Measurements from ENCODE around the gene FST. TPM values are rescaled to one million over a fixed set of nuclear protein-coding genes. Genes with fewer than 3 reads are reported as not detected.

The FST gene
- total and polyA plus RNA-seq, 2 donors (not counting 1 experiment from before 2014, with no cell fraction given), result 759 to 1,058 TPM

- peaks cover 13% of the 10 kb centered on the region for H3K36me3 ChIP-seq (ENCODE audit: control insufficient read depth, insufficient read depth, low read length)
- peaks cover 2% of the 10 kb centered on the region for H4K20me1 ChIP-seq (ENCODE audit: control insufficient read depth, extremely low read depth, insufficient read depth, low read length)
- TF ChIP-seq EZH2 (IDR thresholded peaks at IDR 0.05; ENCODE audit: low read length, missing control alignments), result no peak
- TF ChIP-seq, protein P1, sequence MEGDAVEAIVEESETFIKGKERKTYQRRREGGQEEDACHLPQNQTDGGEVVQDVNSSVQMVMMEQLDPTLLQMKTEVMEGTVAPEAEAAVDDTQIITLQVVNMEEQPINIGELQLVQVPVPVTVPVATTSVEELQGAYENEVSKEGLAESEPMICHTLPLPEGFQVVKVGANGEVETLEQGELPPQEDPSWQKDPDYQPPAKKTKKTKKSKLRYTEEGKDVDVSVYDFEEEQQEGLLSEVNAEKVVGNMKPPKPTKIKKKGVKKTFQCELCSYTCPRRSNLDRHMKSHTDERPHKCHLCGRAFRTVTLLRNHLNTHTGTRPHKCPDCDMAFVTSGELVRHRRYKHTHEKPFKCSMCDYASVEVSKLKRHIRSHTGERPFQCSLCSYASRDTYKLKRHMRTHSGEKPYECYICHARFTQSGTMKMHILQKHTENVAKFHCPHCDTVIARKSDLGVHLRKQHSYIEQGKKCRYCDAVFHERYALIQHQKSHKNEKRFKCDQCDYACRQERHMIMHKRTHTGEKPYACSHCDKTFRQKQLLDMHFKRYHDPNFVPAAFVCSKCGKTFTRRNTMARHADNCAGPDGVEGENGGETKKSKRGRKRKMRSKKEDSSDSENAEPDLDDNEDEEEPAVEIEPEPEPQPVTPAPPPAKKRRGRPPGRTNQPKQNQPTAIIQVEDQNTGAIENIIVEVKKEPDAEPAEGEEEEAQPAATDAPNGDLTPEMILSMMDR (conservative IDR thresholded peaks at IDR 0.05 in 1 of 2, IDR thresholded peaks at IDR 0.05 in 1 of 2; ENCODE audit: low read depth in 1 of 2, low read length in 2 of 2), result no peak
- peaks cover 36% of the 10 kb centered on the region for H3K79me2 ChIP-seq (ENCODE audit: control insufficient read depth, insufficient read depth, low read length)
- no peak for DNase-seq (ENCODE audit: low read depth in 2 of 2)
- peak overlapping the region; percentile 66 to 82 (median 76) for H3K4me3 ChIP-seq (replicated peaks in 1 of 4; ENCODE audit: control extremely low read depth in 1 of 4, insufficient read depth in 1 of 4, low read depth in 3 of 4, low read length in 4 of 4)
- peak overlapping the region; percentile 94 for H3K4me2 ChIP-seq (ENCODE audit: extremely low read depth, insufficient read depth, low read length)
- H3K9ac ChIP-seq (ENCODE audit: insufficient read depth, low read length), result peak overlapping the region; percentile 64
- peak overlapping the region; percentile 38 for H2AFZ ChIP-seq (ENCODE audit: low read length)
- no peaks in the 10 kb centered on the region for H3K9me3 ChIP-seq (ENCODE audit: control insufficient read depth, insufficient read depth, low read depth, low read length)
- peak overlapping the region; percentile 80 for H3K27ac ChIP-seq (ENCODE audit: insufficient read depth, low read length)
- H3K27me3 ChIP-seq (ENCODE audit: control insufficient read depth, insufficient read depth, low read length), result no peaks in the 10 kb centered on the region
- peaks cover 1% of the 10 kb centered on the region for H3K4me1 ChIP-seq (ENCODE audit: control insufficient read depth, extremely low read depth, insufficient read depth, low read length)
Observed at GRCh38 chr5:53479045-53479589, 1.3 kb upstream of the FST start.

GRCh38 chr5:53479590-53480415 lies 626 bp upstream of the FST start:
- no peaks in the 10 kb centered on the region for H3K27me3 ChIP-seq (ENCODE audit: control insufficient read depth, insufficient read depth, low read length)
- H3K79me2 ChIP-seq (ENCODE audit: control insufficient read depth, insufficient read depth, low read length), result peaks cover 38% of the 10 kb centered on the region
- H2AFZ ChIP-seq (ENCODE audit: low read length), result peak overlapping the region; percentile 38
- peaks cover 15% of the 10 kb centered on the region for H3K36me3 ChIP-seq (ENCODE audit: control insufficient read depth, insufficient read depth, low read length)
- H3K27ac ChIP-seq (ENCODE audit: insufficient read depth, low read length), result peak overlapping the region; percentile 94
- no peaks in the 10 kb centered on the region for H3K9me3 ChIP-seq (ENCODE audit: control insufficient read depth, insufficient read depth, low read depth, low read length)
- peak overlapping the region; percentile 91 for H3K9ac ChIP-seq (ENCODE audit: insufficient read depth, low read length)
- peak overlapping the region; percentile 89 for H3K4me2 ChIP-seq (ENCODE audit: extremely low read depth, insufficient read depth, low read length)
- H3K4me3 ChIP-seq (replicated peaks in 1 of 4; ENCODE audit: control extremely low read depth in 1 of 4, insufficient read depth in 1 of 4, low read depth in 3 of 4, low read length in 4 of 4), result peak overlapping the region; percentile 81 to 97 (median 82)
- DNase-seq (ENCODE audit: low read depth in 2 of 2), result peak; percentile 55 to 59
- peaks cover 2% of the 10 kb centered on the region for H4K20me1 ChIP-seq (ENCODE audit: control insufficient read depth, extremely low read depth, insufficient read depth, low read length)
- peaks cover 3% of the 10 kb centered on the region for H3K4me1 ChIP-seq (ENCODE audit: control insufficient read depth, extremely low read depth, insufficient read depth, low read length)
- TF ChIP-seq EZH2 (IDR thresholded peaks at IDR 0.05; ENCODE audit: low read length, missing control alignments), result no peak
- TF ChIP-seq, protein P1 (conservative IDR thresholded peaks at IDR 0.05 in 1 of 2, IDR thresholded peaks at IDR 0.05 in 1 of 2; ENCODE audit: low read depth in 1 of 2, low read length in 2 of 2), result no peak

- Histone ChIP-seq H3K36me3 (ENCODE audit: control insufficient read depth, insufficient read depth, low read length) (peaks cover 22% of the 10 kb centered on the region), H3K4me1 (ENCODE audit: control insufficient read depth, extremely low read depth, insufficient read depth, low read length) (peaks cover 8% of the 10 kb centered on the region), H3K27ac (ENCODE audit: insufficient read depth, low read length) (peak overlapping the region; percentile 94), H3K79me2 (ENCODE audit: control insufficient read depth, insufficient read depth, low read length) (peaks cover 43% of the 10 kb centered on the region), H2AFZ (ENCODE audit: low read length) (no peak overlapping the region), H3K9me3 (ENCODE audit: control insufficient read depth, insufficient read depth, low read depth, low read length) (no peaks in the 10 kb centered on the region), H3K4me3 (replicated peaks in 1 of 4; ENCODE audit: control extremely low read depth in 1 of 4, insufficient read depth in 1 of 4, low read depth in 3 of 4, low read length in 4 of 4) (peak overlapping the region; percentile 74 to 97 (median 82)), H3K27me3 (ENCODE audit: control insufficient read depth, insufficient read depth, low read length) (no peaks in the 10 kb centered on the region), H3K4me2 (ENCODE audit: extremely low read depth, insufficient read depth, low read length) (peak overlapping the region; percentile 65), H3K9ac (ENCODE audit: insufficient read depth, low read length) (peak overlapping the region; percentile 91), H4K20me1 (ENCODE audit: control insufficient read depth, extremely low read depth, insufficient read depth, low read length) (peaks cover 2% of the 10 kb centered on the region)
- no peak for TF ChIP-seq EZH2 (IDR thresholded peaks at IDR 0.05; ENCODE audit: low read length, missing control alignments)
- TF ChIP-seq, protein P1 (conservative IDR thresholded peaks at IDR 0.05 in 1 of 2, IDR thresholded peaks at IDR 0.05 in 1 of 2; ENCODE audit: low read depth in 1 of 2, low read length in 2 of 2), result no peak
- DNase-seq (ENCODE audit: low read depth in 2 of 2), result peak; percentile 26 to 50
Observed at GRCh38 chr5:53481159-53481886, 894 bp downstream of the FST start.
